ENCODE data around the gene PGAP3. TPM values are rescaled to one million over a fixed set of nuclear protein-coding genes. Genes with fewer than 3 reads are reported as not detected.

PGAP3 gene
- total and polyA plus RNA-seq, 2 donors from 2014 or later: 33.8 to 48.5 TPM

- FAIRE-seq: no peak
- Histone ChIP-seq H3K4me1 (ENCODE audit: control insufficient read depth in 2 of 3, insufficient read depth in 2 of 3, low read depth in 1 of 3, low read length in 3 of 3) (peaks cover 0 to 49% (median 22%) of the 10 kb centered on the region in 3 donors), H3K27me3 (ENCODE audit: control insufficient read depth, insufficient read depth, low read length) (no peaks in the 10 kb centered on the region), H3K36me3 (ENCODE audit: control insufficient read depth in 2 of 3, insufficient read depth in 3 of 3, low read length in 3 of 3) (no peaks in the 10 kb centered on the region), H3K4me3 (ENCODE audit: low read length in 3 of 3) (no peak overlapping the region), H3K9me3 (ENCODE audit: control insufficient read depth in 2 of 3, insufficient read depth in 1 of 3, low read length in 3 of 3) (no peaks in the 10 kb centered on the region), H3K9ac (ENCODE audit: low read length in 3 of 3) (no peak overlapping the region), H3K27ac (ENCODE audit: low read depth in 2 of 2, low read length in 2 of 2) (no peak overlapping the region)
- intact Hi-C loops (cut with DNase I): no loop called here
- TF ChIP-seq CTCF (IDR thresholded peaks at IDR 0.05; ENCODE audit: borderline replicate concordance, extremely low read depth, insufficient read depth): no peak
- DNase-seq: peak in 2 of 5 donors; percentile 48 to 58
These were observed 14.3 kb downstream of the PGAP3 start for GRCh38 chr17:39673335-39674081.

- Histone ChIP-seq H3K4me3 (ENCODE audit: low read length in 3 of 3) (no peak overlapping the region), H3K36me3 (ENCODE audit: control insufficient read depth in 2 of 3, insufficient read depth in 3 of 3, low read length in 3 of 3) (no peaks in the 10 kb centered on the region), H3K9me3 (ENCODE audit: control insufficient read depth in 2 of 3, insufficient read depth in 1 of 3, low read length in 3 of 3) (no peaks in the 10 kb centered on the region), H3K9ac (ENCODE audit: low read length in 3 of 3) (no peak overlapping the region), H3K27ac (ENCODE audit: low read depth in 2 of 2, low read length in 2 of 2) (no peak overlapping the region), H3K27me3 (ENCODE audit: control insufficient read depth, insufficient read depth, low read length) (no peaks in the 10 kb centered on the region), H3K4me1 (ENCODE audit: control insufficient read depth in 2 of 3, insufficient read depth in 2 of 3, low read depth in 1 of 3, low read length in 3 of 3) (peaks cover 0 to 41% (median 22%) of the 10 kb centered on the region in 3 donors)
- FAIRE-seq (no peak), DNase-seq (peak in 1 of 5 donors; percentile 75)
- intact Hi-C loops (cut with DNase I): no loop called here
- TF ChIP-seq CTCF (IDR thresholded peaks at IDR 0.05; ENCODE audit: borderline replicate concordance, extremely low read depth, insufficient read depth): no peak
These were observed 15.1 kb downstream of the PGAP3 start for GRCh38 chr17:39672522-39673334.

- intact Hi-C loops (cut with DNase I): no loop called here
- Histone ChIP-seq H3K4me1 (ENCODE audit: control insufficient read depth in 2 of 3, insufficient read depth in 2 of 3, low read depth in 1 of 3, low read length in 3 of 3) (peaks cover 0 to 41% (median 21%) of the 10 kb centered on the region in 3 donors), H3K9me3 (ENCODE audit: control insufficient read depth in 2 of 3, insufficient read depth in 1 of 3, low read length in 3 of 3) (no peaks in the 10 kb centered on the region), H3K36me3 (ENCODE audit: control insufficient read depth in 2 of 3, insufficient read depth in 3 of 3, low read length in 3 of 3) (no peaks in the 10 kb centered on the region), H3K27me3 (ENCODE audit: control insufficient read depth, insufficient read depth, low read length) (no peaks in the 10 kb centered on the region), H3K27ac (ENCODE audit: low read depth in 2 of 2, low read length in 2 of 2) (peak overlapping the region in 1 of 2 donors; percentile 49), H3K9ac (ENCODE audit: low read length in 3 of 3) (peak overlapping the region in 1 of 3 donors; percentile 40), H3K4me3 (ENCODE audit: low read length in 3 of 3) (no peak overlapping the region)
- FAIRE-seq: no peak
- DNase-seq: peak; percentile 58 to 80 (median 67)
- TF ChIP-seq CTCF (IDR thresholded peaks at IDR 0.05; ENCODE audit: borderline replicate concordance, extremely low read depth, insufficient read depth): peak; percentile 68
These were observed 16.0 kb downstream of the PGAP3 start for GRCh38 chr17:39671651-39672521.

Measured in kidney (tissue), 14 donors.